Loucy (cell line): ENCODE results near the gene ATRIP.
A peak's percentile ranks its signal among the peaks of the same experiment; 100 is the strongest.

Source experiments
- H2AFZ ChIP-seq: fragments of 200-600 bp; sonication (generic); 2 replicates; pipeline ENCODE4 v1.6.0; 2016; ENCODE audit warnings: antibody characterized with exemption, mild to moderate bottlenecking, low read length, moderate library complexity
- H3F3A ChIP-seq: fragments of 200-600 bp; 2 replicates; pipeline ENCODE4 v1.6.0; 2016; ENCODE audit warnings: antibody characterized with exemption, low read depth, mild to moderate bottlenecking
- H3K27me3 ChIP-seq: fragments of 200-600 bp; sonication (generic); 2 replicates; pipeline ENCODE4 v1.6.1; 2014; ENCODE audit warnings: low read length, mild to moderate bottlenecking; ENCODE audit not compliant: insufficient read depth, poor library complexity, severe bottlenecking
- H3K36me3 ChIP-seq: fragments of 200-600 bp; sonication (generic); 2 replicates; pipeline ENCODE4 v1.6.1; 2016; ENCODE audit warnings: low read length; ENCODE audit not compliant: insufficient read depth
- H3K4me1 ChIP-seq: fragments of 200-600 bp; sonication (generic); 2 replicates; pipeline ENCODE4 v1.5.1; 2014; ENCODE audit warnings: low read length, mild to moderate bottlenecking; ENCODE audit not compliant: insufficient read depth, poor library complexity, severe bottlenecking
- H3K4me2 ChIP-seq: fragments of 200-600 bp; sonication (generic); 2 replicates; pipeline ENCODE4 v1.6.0; 2014; ENCODE audit warnings: antibody characterized with exemption, low read length, low read depth, mild to moderate bottlenecking; ENCODE audit not compliant: poor library complexity, severe bottlenecking
- H3K4me3 ChIP-seq: fragments of 200-600 bp; sonication (generic); 2 replicates; pipeline ENCODE4 v1.5.1; 2014; ENCODE audit warnings: low read length, mild to moderate bottlenecking, mixed read lengths; ENCODE audit not compliant: poor library complexity, severe bottlenecking
- H3K79me2 ChIP-seq: fragments of 200-600 bp; sonication (generic); 2 replicates; pipeline ENCODE4 v1.6.1; 2014; ENCODE audit warnings: low read length; ENCODE audit not compliant: insufficient read depth
- H3K9ac ChIP-seq: fragments of 200-600 bp; sonication (generic); 2 replicates; pipeline ENCODE4 v1.6.0; 2014; ENCODE audit warnings: mild to moderate bottlenecking, low read depth, low read length, moderate library complexity; ENCODE audit not compliant: poor library complexity, severe bottlenecking
- H3K9me2 ChIP-seq: fragments of 200-600 bp; sonication (generic); replicated peaks from 2 replicates; pipeline ENCODE4 v1.6.1; 2016; ENCODE audit warnings: low read depth, low read length, mixed read lengths
- H3K9me3 ChIP-seq: fragments of 200-600 bp; sonication (generic); 2 replicates; pipeline ENCODE4 v1.6.1; 2014; ENCODE audit warnings: mild to moderate bottlenecking, antibody characterized with exemption, low read length, low read depth; ENCODE audit not compliant: insufficient read depth
- H4K20me1 ChIP-seq: fragments of 200-600 bp; sonication (generic); 2 replicates; pipeline ENCODE4 v1.6.0; 2014; ENCODE audit warnings: antibody characterized with exemption, low read length, mild to moderate bottlenecking; ENCODE audit not compliant: insufficient read depth, poor library complexity, severe bottlenecking
- CTCF ChIP-seq: fragments of 200-600 bp; sonication (generic); conservative IDR thresholded peaks from 2 replicates; pipeline ENCODE4 v1.5.1; 2014; ENCODE audit warnings: mild to moderate bottlenecking, antibody characterized with exemption, low read length
- EZH2phosphoT487 ChIP-seq: fragments of 200-600 bp; IDR thresholded peaks from 2 replicates; pipeline ENCODE4 v1.6.1; 2018; ENCODE audit warnings: antibody characterized with exemption, mild to moderate bottlenecking, moderate library complexity, borderline replicate concordance

ATRIP gene

DNA sequence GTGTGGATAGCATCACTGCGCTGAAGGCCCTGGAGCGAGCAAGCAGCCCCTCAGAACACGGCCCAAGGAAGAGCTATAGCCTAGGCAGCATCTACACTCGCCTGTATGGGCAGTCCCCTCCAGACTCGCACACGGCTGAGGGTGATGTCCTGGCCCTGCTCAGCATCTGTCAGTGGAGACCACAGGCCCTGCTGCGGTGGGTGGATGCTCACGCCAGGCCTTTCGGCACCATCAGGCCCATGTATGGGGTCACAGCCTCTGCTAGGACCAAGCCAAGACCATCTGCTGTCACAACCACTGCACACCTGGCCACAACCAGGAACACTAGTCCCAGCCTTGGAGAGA, 20.5 kb downstream of the ATRIP start:
- no peaks in the 10 kb centered on the region for H3K9me2 ChIP-seq
- peaks cover 16% of the 10 kb centered on the region for H4K20me1 ChIP-seq
- H3K4me1 ChIP-seq: peaks cover 44% of the 10 kb centered on the region
- no peaks in the 10 kb centered on the region for H3K27me3 ChIP-seq
- H3K9ac ChIP-seq: peak overlapping the region; percentile 88
- no peaks in the 10 kb centered on the region for H3K9me3 ChIP-seq
- H3K4me2 ChIP-seq: peak overlapping the region; percentile 92
- no peak overlapping the region for H2AFZ ChIP-seq
- H3K79me2 ChIP-seq: peaks cover 60% of the 10 kb centered on the region
- peaks cover 9% of the 10 kb centered on the region; the same call in 1 of the 2 replicates for H3K36me3 ChIP-seq
- no peaks in the 10 kb centered on the region for H3F3A ChIP-seq
- no peak for TF ChIP-seq CTCF
- no peak for TF ChIP-seq EZH2phosphoT487
- peak overlapping the region; percentile 87 for H3K4me3 ChIP-seq

GRCh38 chr3:48467473-48468267, 21.1 kb downstream of the ATRIP start:
- TF ChIP-seq CTCF: no peak
- no peak for TF ChIP-seq EZH2phosphoT487
- Histone ChIP-seq H2AFZ (no peak overlapping the region), H3K4me3 (peak overlapping the region; percentile 87), H3K9ac (peak overlapping the region; percentile 88), H3K27me3 (no peaks in the 10 kb centered on the region), H4K20me1 (peaks cover 16% of the 10 kb centered on the region), H3K9me3 (no peaks in the 10 kb centered on the region), H3K4me1 (peaks cover 44% of the 10 kb centered on the region), H3F3A (no peaks in the 10 kb centered on the region), H3K9me2 (no peaks in the 10 kb centered on the region), H3K4me2 (peak overlapping the region; percentile 92), H3K79me2 (peaks cover 65% of the 10 kb centered on the region), H3K36me3 (peaks cover 9% of the 10 kb centered on the region; the same call in 1 of the 2 replicates)

DNA sequence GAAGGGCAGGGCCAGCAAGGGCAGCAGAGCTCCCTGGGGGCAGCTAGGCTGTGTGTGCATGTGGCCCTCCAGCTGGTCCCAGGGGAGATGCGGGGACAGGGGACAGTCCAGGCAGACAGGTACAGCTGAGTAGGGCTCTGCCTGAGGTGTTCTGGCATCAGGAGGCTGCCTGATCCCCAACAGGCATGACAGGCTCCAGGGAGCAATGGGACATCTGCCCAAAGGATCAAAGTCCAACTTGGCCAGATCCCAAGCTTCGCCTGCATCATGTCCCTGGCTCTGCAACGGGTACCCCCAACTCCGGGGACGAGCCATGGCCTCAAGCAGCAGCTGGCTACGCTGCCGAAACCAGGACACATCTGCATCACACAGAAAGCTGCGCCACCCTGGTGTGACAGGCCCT, 21.8 kb downstream of the ATRIP start:
- no peak overlapping the region for H3K9ac ChIP-seq
- H3K9me3 ChIP-seq: no peaks in the 10 kb centered on the region
- H3K79me2 ChIP-seq: peaks cover 65% of the 10 kb centered on the region
- peaks cover 46% of the 10 kb centered on the region for H3K4me1 ChIP-seq
- no peaks in the 10 kb centered on the region for H3K27me3 ChIP-seq
- H2AFZ ChIP-seq: no peak overlapping the region
- no peaks in the 10 kb centered on the region for H3K9me2 ChIP-seq
- H3F3A ChIP-seq: no peaks in the 10 kb centered on the region
- TF ChIP-seq CTCF (no peak), EZH2phosphoT487 (no peak)
- H3K4me3 ChIP-seq: no peak overlapping the region
- peak overlapping the region; percentile 92 for H3K4me2 ChIP-seq
- peaks cover 16% of the 10 kb centered on the region for H4K20me1 ChIP-seq
- H3K36me3 ChIP-seq: peaks cover 9% of the 10 kb centered on the region; the same call in 1 of the 2 replicates
